Mesenchymal stem cell (in vitro differentiated cells and primary cell): ENCODE results near the gene RERE.
"Not testable (repeated sequence)": the region's sequence is repeated elsewhere in the genome, so short reads cannot be mapped to it uniquely, and the experiment has no call there.

Source experiments
- DNase-seq: peaks from one replicate; pipeline ENCODE4 v3.0.0-alpha.2; 2013
- H2AFZ ChIP-seq: one replicate; pipeline ENCODE4 v1.6.1; 2013; ENCODE audit warnings: low read depth, mild to moderate bottlenecking, control low read depth, inconsistent platforms, low read length, moderate library complexity
- H2AK5ac ChIP-seq: 2 replicates; pipeline ENCODE4 v1.6.1; 2013; ENCODE audit warnings: low read length, moderate library complexity, mild to moderate bottlenecking, inconsistent platforms; ENCODE audit not compliant: severe bottlenecking
- H2BK120ac ChIP-seq: one replicate; pipeline ENCODE4 v1.6.1; 2013; ENCODE audit warnings: low read depth, mild to moderate bottlenecking, inconsistent platforms, low read length, moderate library complexity
- H2BK12ac ChIP-seq, 2 experiments: one replicate each; pipeline ENCODE4 v1.6.1; 2013; ENCODE audit warnings: inconsistent platforms in 2 of 2, low read length in 2 of 2, mild to moderate bottlenecking in 2 of 2, moderate library complexity in 2 of 2, control low read depth in 1 of 2
- H2BK15ac ChIP-seq: one replicate; pipeline ENCODE4 v1.6.1; 2013; ENCODE audit warnings: mild to moderate bottlenecking, low read depth, inconsistent platforms; ENCODE audit not compliant: poor library complexity, severe bottlenecking
- H2BK5ac ChIP-seq: 2 replicates; pipeline ENCODE4 v1.6.1; 2013; ENCODE audit warnings: low read depth, mild to moderate bottlenecking, low read length, control low read depth, inconsistent platforms; ENCODE audit not compliant: poor library complexity, severe bottlenecking
- H3K14ac ChIP-seq, 2 experiments: one replicate each; pipeline ENCODE4 v1.6.1; 2013; ENCODE audit warnings: inconsistent platforms in 2 of 2, low read length in 2 of 2, control low read depth in 1 of 2, mild to moderate bottlenecking in 1 of 2, moderate library complexity in 1 of 2
- H3K18ac ChIP-seq, 2 experiments: one replicate each; pipeline ENCODE4 v1.6.1; 2013; ENCODE audit warnings: inconsistent platforms in 2 of 2, low read length in 2 of 2, control low read depth in 1 of 2, low read depth in 1 of 2, mild to moderate bottlenecking in 1 of 2
- H3K23ac ChIP-seq, 2 experiments: one replicate each; pipeline ENCODE4 v1.6.1; 2013; ENCODE audit warnings: inconsistent platforms in 2 of 2, low read length in 2 of 2, mild to moderate bottlenecking in 2 of 2, moderate library complexity in 2 of 2, control low read depth in 1 of 2
- H3K27ac ChIP-seq: 2 replicates; pipeline ENCODE4 v1.5.1; 2013; ENCODE audit warnings: mild to moderate bottlenecking, moderate library complexity, low read length, control low read depth, inconsistent platforms; ENCODE audit not compliant: poor library complexity, severe bottlenecking
- H3K27me3 ChIP-seq, 2 experiments: 2 replicates each; pipeline versions ENCODE4 v1.6.1 to v1.7.0; 2013; ENCODE audit warnings: low read length in 2 of 2, mild to moderate bottlenecking in 2 of 2, moderate library complexity in 2 of 2, control low read depth in 1 of 2, inconsistent platforms in 1 of 2; ENCODE audit not compliant: control insufficient read depth in 1 of 2, insufficient read depth in 1 of 2
- H3K36me3 ChIP-seq, 2 experiments: 2 replicates each; pipeline versions ENCODE4 v1.6.1 to v1.7.0; 2013; ENCODE audit warnings: low read length in 2 of 2, control low read depth in 1 of 2, inconsistent platforms in 1 of 2, low read depth in 1 of 2, mild to moderate bottlenecking in 1 of 2; ENCODE audit not compliant: insufficient read depth in 2 of 2, control insufficient read depth in 1 of 2
- H3K4ac ChIP-seq, 2 experiments: one replicate each; pipeline ENCODE4 v1.6.1; 2013; ENCODE audit warnings: inconsistent platforms in 2 of 2, low read length in 2 of 2, mild to moderate bottlenecking in 2 of 2, moderate library complexity in 2 of 2, control low read depth in 1 of 2, low read depth in 1 of 2
- H3K4me1 ChIP-seq: 2 replicates; pipeline ENCODE4 v1.6.1; 2013; ENCODE audit warnings: low read depth, low read length, control low read depth; ENCODE audit not compliant: control insufficient read depth, insufficient read depth
- H3K4me2 ChIP-seq: 2 replicates; pipeline ENCODE4 v1.6.1; 2013; ENCODE audit warnings: low read length, mild to moderate bottlenecking, inconsistent platforms; ENCODE audit not compliant: poor library complexity, severe bottlenecking
- H3K4me3 ChIP-seq, 2 experiments: 2 replicates each; pipeline versions ENCODE4 v1.5.1 to v1.7.0; 2013; ENCODE audit warnings: low read length in 2 of 2, mild to moderate bottlenecking in 2 of 2, control low read depth in 1 of 2, low read depth in 1 of 2; ENCODE audit not compliant: insufficient read depth in 1 of 2
- H3K79me1 ChIP-seq: replicated peaks from 2 replicates; pipeline ENCODE4 v1.6.1; 2013; ENCODE audit warnings: mild to moderate bottlenecking, control low read depth, low read length, inconsistent platforms; ENCODE audit not compliant: poor library complexity, severe bottlenecking
- H3K9ac ChIP-seq: 2 replicates; pipeline ENCODE4 v1.7.0; 2013; ENCODE audit warnings: mild to moderate bottlenecking, low read length, moderate library complexity
- H3K9me3 ChIP-seq: 2 replicates; pipeline ENCODE4 v1.7.0; 2013; ENCODE audit warnings: mild to moderate bottlenecking, low read length; ENCODE audit not compliant: control insufficient read depth
- H4K8ac ChIP-seq: one replicate; pipeline ENCODE4 v1.6.1; 2013; ENCODE audit warnings: inconsistent platforms, mild to moderate bottlenecking, low read length, moderate library complexity
- H4K91ac ChIP-seq: one replicate; pipeline ENCODE4 v1.6.1; 2013; ENCODE audit warnings: mild to moderate bottlenecking, low read length, inconsistent platforms
- WGBS: methylation state at CpG from one replicate; pipeline ENCODE4 v1.1.7; 2013; ENCODE audit warnings: mixed read lengths; 5-methylcytosine and 5-hydroxymethylcytosine counted together

Gene RERE

DNA sequence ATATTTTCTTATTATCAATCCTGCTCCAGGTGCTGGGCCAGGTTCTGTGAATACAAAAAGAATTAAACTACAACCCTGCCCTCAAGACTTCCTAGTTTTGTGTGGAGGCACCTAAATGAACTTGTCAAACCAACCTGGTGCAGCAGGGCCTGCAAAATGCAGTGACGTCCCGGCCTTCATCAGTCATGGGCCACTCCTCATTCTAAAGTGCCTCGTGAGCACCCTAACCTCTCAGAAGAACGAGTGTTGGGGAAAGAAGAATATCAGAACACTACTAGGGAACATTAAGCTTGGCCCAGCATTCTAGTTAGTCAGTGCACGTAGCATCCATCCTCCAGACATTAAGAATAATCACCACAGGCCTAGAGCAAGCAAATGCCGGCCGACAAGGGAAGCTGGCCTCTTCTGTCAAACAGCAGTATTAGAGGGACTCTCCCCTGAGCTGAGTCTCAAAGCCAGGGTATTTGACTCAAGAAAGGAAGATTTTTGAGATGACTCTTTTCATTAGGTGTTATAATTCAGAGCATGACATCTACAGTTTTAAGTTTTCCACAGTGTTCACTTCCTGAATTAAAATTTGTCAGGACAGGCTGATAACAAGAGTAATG, 361.6 kb downstream of the RERE start:
- Histone ChIP-seq H3K27me3 (no peaks in the 10 kb centered on the region), H2BK12ac (peak overlapping the region; percentile 64 to 84)

DNA sequence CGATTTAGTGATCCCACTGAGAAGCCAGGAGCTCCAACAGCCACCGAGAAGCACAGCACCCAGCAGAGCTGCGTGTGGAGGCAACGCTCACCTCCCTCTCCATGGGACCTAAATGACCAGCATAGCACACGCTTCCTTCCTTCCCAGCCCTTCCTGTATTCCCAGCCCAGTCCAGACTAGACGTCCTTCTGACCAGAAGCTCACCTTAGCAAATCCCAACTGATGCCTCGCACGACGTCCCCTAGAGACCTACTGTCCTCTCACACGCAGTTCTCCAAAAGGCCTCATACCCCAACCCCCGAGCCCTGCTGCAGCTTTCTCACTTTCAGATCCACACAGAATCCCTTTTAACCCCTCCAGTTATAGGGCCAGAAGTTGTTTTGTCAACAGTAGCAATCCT, 367.1 kb downstream of the RERE start:
- peaks cover 0 to 11% of the 10 kb centered on the region in 2 experiments for H3K36me3 ChIP-seq
- no peak for DNase-seq
- H2BK5ac ChIP-seq = no peak overlapping the region
- no peak overlapping the region for H4K8ac ChIP-seq
- no peak overlapping the region for H4K91ac ChIP-seq
- H3K4me3 ChIP-seq = no peak overlapping the region
- no peak overlapping the region for H2AK5ac ChIP-seq
- WGBS = 91% methylated on average over 11 of the region's 11 CpGs
- peak overlapping the region; percentile 33 for H2BK15ac ChIP-seq
- H2AFZ ChIP-seq = no peak overlapping the region
- H3K4ac ChIP-seq = no peak overlapping the region
- H3K14ac ChIP-seq = no peak overlapping the region
- H2BK12ac ChIP-seq = no peak overlapping the region
- no peak overlapping the region for H2BK120ac ChIP-seq
- H3K4me1 ChIP-seq = peaks cover 6% of the 10 kb centered on the region
- no peak overlapping the region for H3K23ac ChIP-seq
- no peak overlapping the region for H3K27ac ChIP-seq
- no peak overlapping the region for H3K9ac ChIP-seq
- H3K9me3 ChIP-seq = no peaks in the 10 kb centered on the region
- peaks cover 40% of the 10 kb centered on the region for H3K79me1 ChIP-seq
- H3K18ac ChIP-seq = peak overlapping the region in 1 of 2 experiments; percentile 52
- no peak overlapping the region for H3K4me2 ChIP-seq
- H3K27me3 ChIP-seq = no peaks in the 10 kb centered on the region

More for the DNA sequence above, 361.6 kb downstream of the RERE start:
- 64% methylated on average over 7 of the region's 7 CpGs for WGBS
- Histone ChIP-seq H3K9ac (peak overlapping the region; percentile 80), H3K79me1 (peaks cover 38% of the 10 kb centered on the region), H4K8ac (peak overlapping the region; percentile 17), H3K4me1 (peaks cover 15% of the 10 kb centered on the region), H2AK5ac (peak overlapping the region; percentile 68), H2AFZ (peak overlapping the region; percentile 11), H3K18ac (peak overlapping the region; percentile 75 to 85), H3K4me2 (no peak overlapping the region), H2BK120ac (no peak overlapping the region), H2BK5ac (no peak overlapping the region), H3K14ac (no peak overlapping the region), H3K9me3 (no peaks in the 10 kb centered on the region), H3K23ac (no peak overlapping the region), H3K4me3 (peak overlapping the region in 1 of 2 experiments; percentile 50), H3K4ac (no peak overlapping the region), H3K36me3 (peaks cover 0 to 5% of the 10 kb centered on the region in 2 experiments), H4K91ac (peak overlapping the region; percentile 53), H2BK15ac (no peak overlapping the region), H3K27ac (peak overlapping the region; percentile 79)
- DNase-seq = peak; percentile 45

DNA sequence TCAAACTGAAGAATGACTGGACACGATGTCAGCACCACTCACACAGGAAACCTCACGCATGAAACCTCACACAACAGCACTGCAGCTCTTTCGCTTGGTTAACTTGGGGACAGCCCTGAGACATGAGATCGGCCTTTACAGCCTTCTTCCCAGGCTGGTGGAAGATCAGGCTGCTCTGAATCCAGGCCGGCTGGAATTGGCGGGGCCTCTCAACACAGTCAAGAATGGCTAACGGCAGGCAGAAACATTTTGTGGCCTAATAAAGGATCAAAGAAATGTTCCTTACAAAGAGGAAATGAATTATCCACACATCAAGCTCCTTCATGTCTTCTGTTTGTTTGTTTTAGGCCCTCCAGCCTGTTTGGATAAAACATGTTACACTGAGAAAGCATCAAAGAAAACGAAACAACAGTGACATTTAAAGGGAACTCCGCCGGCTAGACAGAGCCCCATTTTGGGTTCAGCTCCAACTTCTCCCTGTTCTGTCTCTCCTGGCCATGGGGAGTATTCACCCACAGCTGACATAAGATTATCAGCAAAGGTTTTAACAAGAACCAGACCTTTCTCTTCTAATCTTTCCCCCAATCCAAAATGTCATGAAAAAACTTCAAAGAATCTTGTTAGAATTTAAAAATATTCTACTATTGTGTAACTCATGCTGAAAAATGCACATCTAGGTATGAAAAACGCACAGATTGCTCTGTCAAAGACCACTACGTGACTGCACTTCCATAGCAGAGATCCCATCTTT, 368.4 kb downstream of the RERE start:
- DNase-seq = peak; percentile 73
- Histone ChIP-seq H2BK5ac (no peak overlapping the region), H3K18ac (peak overlapping the region in 1 of 2 experiments; percentile 59), H3K27me3 (no peaks in the 10 kb centered on the region), H2BK12ac (no peak overlapping the region), H3K4me3 (peak overlapping the region in 1 of 2 experiments; percentile 58), H2AFZ (no peak overlapping the region), H2BK15ac (no peak overlapping the region), H3K14ac (no peak overlapping the region), H3K23ac (no peak overlapping the region), H3K9me3 (no peaks in the 10 kb centered on the region), H2BK120ac (no peak overlapping the region), H3K79me1 (peaks cover 38% of the 10 kb centered on the region), H3K36me3 (peaks cover 0 to 6% of the 10 kb centered on the region in 2 experiments), H4K91ac (no peak overlapping the region), H4K8ac (no peak overlapping the region), H3K9ac (peak overlapping the region; percentile 79), H3K4ac (no peak overlapping the region), H3K27ac (peak overlapping the region; percentile 5), H3K4me1 (peaks cover 2% of the 10 kb centered on the region), H3K4me2 (no peak overlapping the region), H2AK5ac (no peak overlapping the region)
- 25% methylated on average over 12 of the region's 12 CpGs for WGBS

DNA sequence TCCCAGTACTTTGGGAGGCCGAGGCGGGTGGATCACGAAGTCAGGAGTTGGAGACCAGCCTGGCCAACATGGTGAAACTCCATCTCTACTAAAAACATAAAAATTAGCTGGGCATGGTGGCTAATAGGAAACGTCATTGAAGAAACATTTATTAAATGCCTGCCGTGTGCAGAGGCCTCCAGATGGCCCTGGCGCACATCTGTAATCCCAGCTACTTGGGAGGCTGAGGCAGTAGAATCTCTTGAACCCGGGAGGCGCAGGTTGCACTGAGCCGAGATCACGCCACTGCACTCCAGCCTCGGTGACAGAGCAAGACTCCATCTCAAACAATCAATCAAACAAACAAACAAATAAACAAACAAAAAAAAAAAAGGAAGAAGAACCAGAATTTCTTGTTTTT, 368.9 kb downstream of the RERE start:
- H3K9me3 ChIP-seq, H3K23ac ChIP-seq, H2BK15ac ChIP-seq, H3K36me3 ChIP-seq, H3K4ac ChIP-seq, H2BK5ac ChIP-seq, DNase-seq, H3K27ac ChIP-seq, H3K4me1 ChIP-seq, H2AFZ ChIP-seq, H3K27me3 ChIP-seq, H2BK120ac ChIP-seq, H4K91ac ChIP-seq, H4K8ac ChIP-seq, H3K4me2 ChIP-seq, H3K18ac ChIP-seq, H2AK5ac ChIP-seq, H2BK12ac ChIP-seq, H3K14ac ChIP-seq: not testable (repeated sequence)
- 73% methylated on average over 5 of the region's 11 CpGs for WGBS
- H3K9ac ChIP-seq = peak overlapping the region; percentile 79
- peaks cover 39% of the 10 kb centered on the region for H3K79me1 ChIP-seq
- peak overlapping the region in 1 of 2 experiments; percentile 58 for H3K4me3 ChIP-seq
